ENCODE data around the gene TMEM203. TPM values are rescaled to one million over a fixed set of nuclear protein-coding genes. Genes with fewer than 3 reads are reported as not detected.

TMEM203 gene
- total RNA-seq, 4 donors from 2014 or later, result 23.1 to 47.9 (median 30.0) TPM

- Histone ChIP-seq H3K4me1 (peaks cover 0 to 27% (median 11%) of the 10 kb centered on the region in 4 donors), H3K4me3 (no peak overlapping the region), H3K9me3 (no peaks in the 10 kb centered on the region), H3K27me3 (peaks cover 4 to 25% of the 10 kb centered on the region in 2 donors), H3K36me3 (peaks cover 0 to 14% (median 0%) of the 10 kb centered on the region in 3 donors), H3K27ac (no peak overlapping the region)
- TF ChIP-seq EP300 (IDR thresholded peaks at IDR 0.05), result no peak
- TF ChIP-seq CTCF (IDR thresholded peaks at IDR 0.05), result no peak
- no peak for TF ChIP-seq POLR2A (IDR thresholded peaks at IDR 0.05)
- WGBS, 2 donors, result 55 to 61% methylated on average over 13 to 21 of the region's 21 CpGs
- DNase-seq (ENCODE audit: low spot score in 2 of 2), result no peak
These were observed 32.3 kb downstream of the TMEM203 start for GRCh38 chr9:137172901-137173795.

- Histone ChIP-seq H3K27ac (no peak overlapping the region), H3K4me1 (peaks cover 0 to 41% (median 16%) of the 10 kb centered on the region in 4 donors), H3K36me3 (no peaks in the 10 kb centered on the region), H3K4me3 (no peak overlapping the region), H3K9me3 (no peaks in the 10 kb centered on the region), H3K27me3 (peaks cover 7 to 43% of the 10 kb centered on the region in 2 donors)
- no peak for DNase-seq (ENCODE audit: low spot score in 2 of 2)
- WGBS, 2 donors, result 81 to 82% methylated on average over 14 to 20 of the region's 22 CpGs
- TF ChIP-seq POLR2A (IDR thresholded peaks at IDR 0.05) (no peak), CTCF (IDR thresholded peaks at IDR 0.05) (no peak), EP300 (IDR thresholded peaks at IDR 0.05) (no peak)
These were observed 34.1 kb downstream of the TMEM203 start for GRCh38 chr9:137171149-137171900.

- WGBS, 2 donors, result 42 to 46% methylated on average over 8 to 14 of the region's 14 CpGs
- Histone ChIP-seq H3K36me3 (no peaks in the 10 kb centered on the region), H3K27ac (no peak overlapping the region), H3K9me3 (no peaks in the 10 kb centered on the region), H3K4me3 (no peak overlapping the region), H3K27me3 (peaks cover 9 to 51% of the 10 kb centered on the region in 2 donors), H3K4me1 (peaks cover 0 to 41% (median 16%) of the 10 kb centered on the region in 4 donors)
- no peak for TF ChIP-seq CTCF (IDR thresholded peaks at IDR 0.05)
- TF ChIP-seq POLR2A (IDR thresholded peaks at IDR 0.05), result no peak
- TF ChIP-seq EP300 (IDR thresholded peaks at IDR 0.05), result no peak
- no peak for DNase-seq (ENCODE audit: low spot score in 2 of 2)
These were observed 34.8 kb downstream of the TMEM203 start for GRCh38 chr9:137170486-137171148.

- DNase-seq (ENCODE audit: low spot score in 2 of 2), result no peak
- Histone ChIP-seq H3K27me3 (peaks cover 9 to 57% of the 10 kb centered on the region in 2 donors), H3K4me1 (peaks cover 0 to 35% (median 16%) of the 10 kb centered on the region in 4 donors), H3K4me3 (peak within 1 kb of the TSS in 3 of 4 donors; percentile 13 to 41 (median 22)), H3K9me3 (no peaks in the 10 kb centered on the region), H3K27ac (no peak within 1 kb of the TSS), H3K36me3 (no peaks in the 10 kb centered on the region)
- WGBS, 2 donors, result 10 to 30% methylated on average over 2 to 38 of the region's 41 CpGs
- TF ChIP-seq CTCF (IDR thresholded peaks at IDR 0.05) (no peak), POLR2A (IDR thresholded peaks at IDR 0.05) (no peak), EP300 (IDR thresholded peaks at IDR 0.05) (no peak)
These were observed 35.5 kb downstream of the TMEM203 start, which contains the start of gene LRRC26 for GRCh38 chr9:137169896-137170358. Gene LRRC26 (minus strand): TSS chr9:137170051. CDS start chr9:137169943, 108 bp downstream.

Data from tibial nerve (tissue), 4 donors.